ENCODE measurements around the gene ITFG1.

Gene ITFG1

GRCh38 chr16:47460711-47461597 is at the start of gene ITFG1, which contains the start of gene PHKB:
TSS of gene ITFG1 (minus strand) at chr16:47461063. CDS start at chr16:47461045, 18 bp downstream.
TSS of gene PHKB (plus strand) at chr16:47461331. CDS start at chr16:47461351, 20 bp downstream.
- peaks cover 12% of the 10 kb centered on the region for H3K36me3 ChIP-seq (ENCODE audit: insufficient read depth, low read length)
- peak within 1 kb of the TSS; percentile 99 for H2AFZ ChIP-seq (ENCODE audit: low read depth, low read length)
- peak within 1 kb of the TSS; percentile 84 for H3K4me3 ChIP-seq (ENCODE audit: low read length)

GRCh38 chr16:47507701-47508100 is 46.8 kb upstream of the ITFG1 start:
- Histone ChIP-seq H2AFZ (ENCODE audit: low read depth, low read length) (no peak overlapping the region), H3K4me3 (ENCODE audit: low read length) (no peak overlapping the region), H3K36me3 (ENCODE audit: insufficient read depth, low read length) (peaks cover 35% of the 10 kb centered on the region), H3K9me3 (ENCODE audit: low read length) (no peaks in the 10 kb centered on the region), H3K4me1 (ENCODE audit: insufficient read depth, low read length) (no peaks in the 10 kb centered on the region), H3K27me3 (ENCODE audit: insufficient read depth, low read length) (no peaks in the 10 kb centered on the region)

More at GRCh38 chr16:47460711-47461597, at the start of gene ITFG1, which contains the start of gene PHKB:
- Histone ChIP-seq H3K9me3 (ENCODE audit: low read length) (no peaks in the 10 kb centered on the region), H3K4me1 (ENCODE audit: insufficient read depth, low read length) (peaks cover 41% of the 10 kb centered on the region), H3K27me3 (ENCODE audit: insufficient read depth, low read length) (no peaks in the 10 kb centered on the region)

GRCh38 chr16:47506800-47507199 is 45.9 kb upstream of the ITFG1 start:
- Histone ChIP-seq H3K4me3 (ENCODE audit: low read length) (no peak overlapping the region), H2AFZ (ENCODE audit: low read depth, low read length) (no peak overlapping the region), H3K27me3 (ENCODE audit: insufficient read depth, low read length) (no peaks in the 10 kb centered on the region), H3K9me3 (ENCODE audit: low read length) (no peaks in the 10 kb centered on the region), H3K4me1 (ENCODE audit: insufficient read depth, low read length) (no peaks in the 10 kb centered on the region), H3K36me3 (ENCODE audit: insufficient read depth, low read length) (peaks cover 30% of the 10 kb centered on the region)

GRCh38 chr16:47504599-47504998 is 43.7 kb upstream of the ITFG1 start:
- H2AFZ ChIP-seq (ENCODE audit: low read depth, low read length), result no peak overlapping the region

GRCh38 chr16:47503936-47504335 is 43.1 kb upstream of the ITFG1 start:
- Histone ChIP-seq H3K9me3 (ENCODE audit: low read length) (no peaks in the 10 kb centered on the region), H2AFZ (ENCODE audit: low read depth, low read length) (no peak overlapping the region), H3K36me3 (ENCODE audit: insufficient read depth, low read length) (peaks cover 43% of the 10 kb centered on the region), H3K4me3 (ENCODE audit: low read length) (no peak overlapping the region), H3K27me3 (ENCODE audit: insufficient read depth, low read length) (no peaks in the 10 kb centered on the region), H3K4me1 (ENCODE audit: insufficient read depth, low read length) (no peaks in the 10 kb centered on the region)

More at GRCh38 chr16:47504599-47504998, 43.7 kb upstream of the ITFG1 start:
- Histone ChIP-seq H3K4me1 (ENCODE audit: insufficient read depth, low read length) (no peaks in the 10 kb centered on the region), H3K27me3 (ENCODE audit: insufficient read depth, low read length) (no peaks in the 10 kb centered on the region), H3K36me3 (ENCODE audit: insufficient read depth, low read length) (peaks cover 37% of the 10 kb centered on the region), H3K9me3 (ENCODE audit: low read length) (no peaks in the 10 kb centered on the region), H3K4me3 (ENCODE audit: low read length) (no peak overlapping the region)

GRCh38 chr16:47499700-47500264 is 38.9 kb upstream of the ITFG1 start:
- no peaks in the 10 kb centered on the region for H3K4me1 ChIP-seq (ENCODE audit: insufficient read depth, low read length)
- no peaks in the 10 kb centered on the region for H3K9me3 ChIP-seq (ENCODE audit: low read length)
- H3K27me3 ChIP-seq (ENCODE audit: insufficient read depth, low read length), result no peaks in the 10 kb centered on the region
- peaks cover 41% of the 10 kb centered on the region for H3K36me3 ChIP-seq (ENCODE audit: insufficient read depth, low read length)
- no peak overlapping the region for H2AFZ ChIP-seq (ENCODE audit: low read depth, low read length)
- no peak overlapping the region for H3K4me3 ChIP-seq (ENCODE audit: low read length)

GRCh38 chr16:47499080-47499699 is 38.3 kb upstream of the ITFG1 start:
- no peaks in the 10 kb centered on the region for H3K9me3 ChIP-seq (ENCODE audit: low read length)
- no peaks in the 10 kb centered on the region for H3K27me3 ChIP-seq (ENCODE audit: insufficient read depth, low read length)
- H3K36me3 ChIP-seq (ENCODE audit: insufficient read depth, low read length), result peaks cover 36% of the 10 kb centered on the region

GRCh38 chr16:47493381-47494337 is 32.8 kb upstream of the ITFG1 start:
- Histone ChIP-seq H3K27me3 (ENCODE audit: insufficient read depth, low read length) (no peaks in the 10 kb centered on the region), H3K36me3 (ENCODE audit: insufficient read depth, low read length) (peaks cover 3% of the 10 kb centered on the region), H2AFZ (ENCODE audit: low read depth, low read length) (no peak overlapping the region), H3K4me1 (ENCODE audit: insufficient read depth, low read length) (peaks cover 4% of the 10 kb centered on the region), H3K4me3 (ENCODE audit: low read length) (no peak overlapping the region), H3K9me3 (ENCODE audit: low read length) (peaks cover 13% of the 10 kb centered on the region)

More at GRCh38 chr16:47499080-47499699, 38.3 kb upstream of the ITFG1 start:
- Histone ChIP-seq H2AFZ (ENCODE audit: low read depth, low read length) (no peak overlapping the region), H3K4me1 (ENCODE audit: insufficient read depth, low read length) (no peaks in the 10 kb centered on the region), H3K4me3 (ENCODE audit: low read length) (no peak overlapping the region)

- H3K9me3 ChIP-seq (ENCODE audit: low read length), result peaks cover 16% of the 10 kb centered on the region
- H3K27me3 ChIP-seq (ENCODE audit: insufficient read depth, low read length), result no peaks in the 10 kb centered on the region
- no peaks in the 10 kb centered on the region for H3K36me3 ChIP-seq (ENCODE audit: insufficient read depth, low read length)
- H3K4me1 ChIP-seq (ENCODE audit: insufficient read depth, low read length), result peaks cover 4% of the 10 kb centered on the region
- no peak overlapping the region for H3K4me3 ChIP-seq (ENCODE audit: low read length)
- no peak overlapping the region for H2AFZ ChIP-seq (ENCODE audit: low read depth, low read length)
Observed at GRCh38 chr16:47492428-47493377, 31.8 kb upstream of the ITFG1 start.

GRCh38 chr16:47492036-47492427 is 31.2 kb upstream of the ITFG1 start:
- Histone ChIP-seq H3K27me3 (ENCODE audit: insufficient read depth, low read length) (no peaks in the 10 kb centered on the region), H3K9me3 (ENCODE audit: low read length) (peaks cover 19% of the 10 kb centered on the region), H3K36me3 (ENCODE audit: insufficient read depth, low read length) (no peaks in the 10 kb centered on the region), H2AFZ (ENCODE audit: low read depth, low read length) (no peak overlapping the region), H3K4me3 (ENCODE audit: low read length) (no peak overlapping the region), H3K4me1 (ENCODE audit: insufficient read depth, low read length) (peaks cover 4% of the 10 kb centered on the region)

GRCh38 chr16:47490471-47490870 is 29.6 kb upstream of the ITFG1 start:
- peaks cover 19% of the 10 kb centered on the region for H3K9me3 ChIP-seq (ENCODE audit: low read length)
- peaks cover 4% of the 10 kb centered on the region for H3K4me1 ChIP-seq (ENCODE audit: insufficient read depth, low read length)
- no peaks in the 10 kb centered on the region for H3K27me3 ChIP-seq (ENCODE audit: insufficient read depth, low read length)
- no peak overlapping the region for H3K4me3 ChIP-seq (ENCODE audit: low read length)
- H2AFZ ChIP-seq (ENCODE audit: low read depth, low read length), result no peak overlapping the region
- H3K36me3 ChIP-seq (ENCODE audit: insufficient read depth, low read length), result no peaks in the 10 kb centered on the region

All from neuron (in vitro differentiated cells).